HepG2 (cell line): ENCODE results near the gene AGAP3. TPM values are rescaled to one million over a fixed set of nuclear protein-coding genes. Genes with fewer than 3 reads are reported as not detected.

Source experiments
- ATM ChIP-seq: fragments of 450-650 bp; IDR thresholded peaks from 2 replicates; pipeline ENCODE4 v1.7.1; 2017; ENCODE audit warnings: mild to moderate bottlenecking, borderline replicate concordance
- BRD4 ChIP-seq: sonication (generic); formaldehyde crosslinking; IDR thresholded peaks from 2 replicates; pipeline ENCODE4 v1.4.0; 2020; ENCODE audit warnings: missing genetic modification reagents
- FOXO4 ChIP-seq: sonication (generic); formaldehyde crosslinking; conservative IDR thresholded peaks from 2 replicates; pipeline ENCODE4 v1.8.1; 2023; ENCODE audit warnings: missing genetic modification reagents
- HHEX ChIP-seq: IDR thresholded peaks from 2 replicates; pipeline ENCODE4 v1.6.1; 2016; ENCODE audit warnings: control low read depth
- ISL2 ChIP-seq: sonication (generic); formaldehyde crosslinking; IDR thresholded peaks from 2 replicates; pipeline ENCODE4 v1.5.0; 2020; ENCODE audit warnings: missing genetic modification reagents
- MED8 ChIP-seq: sonication (generic); formaldehyde crosslinking; IDR thresholded peaks from 2 replicates; pipeline ENCODE4 v1.8.1; 2023; ENCODE audit warnings: mild to moderate bottlenecking, missing genetic modification reagents; ENCODE audit not compliant: insufficient replicate concordance
- NR1H2 ChIP-seq: sonication (generic); formaldehyde crosslinking; IDR thresholded peaks from 2 replicates; pipeline ENCODE4 v1.8.1; 2022; ENCODE audit warnings: low read depth, missing genetic modification reagents, borderline replicate concordance
- NR3C1 ChIP-seq: sonication (generic); formaldehyde crosslinking; IDR thresholded peaks from 2 replicates; pipeline ENCODE4 v1.4.0; 2020; ENCODE audit warnings: missing genetic modification reagents
- PHB2 ChIP-seq: fragments of 450-650 bp; IDR thresholded peaks from 2 replicates; pipeline ENCODE4 v1.6.1; 2018; ENCODE audit not compliant: partially characterized antibody
- PHF8 ChIP-seq: sonication (generic); formaldehyde crosslinking; IDR thresholded peaks from 2 replicates; pipeline ENCODE4 v1.5.0; 2020; ENCODE audit warnings: missing genetic modification reagents
- POGZ ChIP-seq: sonication (generic); formaldehyde crosslinking; IDR thresholded peaks from 2 replicates; pipeline ENCODE4 v1.4.0; 2020; ENCODE audit warnings: mild to moderate bottlenecking, missing genetic modification reagents
- RBAK ChIP-seq: sonication (generic); formaldehyde crosslinking; IDR thresholded peaks from 2 replicates; pipeline ENCODE4 v1.5.1; 2020; ENCODE audit warnings: mild to moderate bottlenecking, missing genetic modification reagents
- RORA ChIP-seq: sonication (generic); formaldehyde crosslinking; IDR thresholded peaks from 2 replicates; pipeline ENCODE4 v1.5.0; 2020; ENCODE audit warnings: mild to moderate bottlenecking, missing genetic modification reagents, moderate library complexity
- SAP130 ChIP-seq: IDR thresholded peaks from 2 replicates; pipeline ENCODE4 v1.6.1; 2016; ENCODE audit warnings: low read depth
- SIN3B ChIP-seq: fragments of 150-350 bp; IDR thresholded peaks from 2 replicates; pipeline ENCODE4 v1.6.1; 2014; ENCODE audit warnings: low read length
- SNRNP70 ChIP-seq: fragments of 200-400 bp; formaldehyde crosslinking; IDR thresholded peaks from 2 replicates; pipeline ENCODE4 v1.6.1; 2017; ENCODE audit warnings: mild to moderate bottlenecking, low read depth, low read length, moderate library complexity
- TBP ChIP-seq: sonication (generic); formaldehyde crosslinking; IDR thresholded peaks from 2 replicates; pipeline ENCODE4 v1.5.0; 2020; ENCODE audit warnings: missing genetic modification reagents
- ZBTB21 ChIP-seq: sonication (generic); formaldehyde crosslinking; IDR thresholded peaks from 2 replicates; pipeline ENCODE4 v1.4.0; 2020; ENCODE audit warnings: missing genetic modification reagents
- ZNF24 ChIP-seq: fragments of 450-650 bp; IDR thresholded peaks from 2 replicates; pipeline ENCODE4 v1.6.1; 2017; ENCODE audit warnings: antibody characterized with exemption, mild to moderate bottlenecking
- ZNF34 ChIP-seq: sonication (generic); formaldehyde crosslinking; IDR thresholded peaks from 2 replicates; pipeline ENCODE4 v1.4.0; 2020; ENCODE audit warnings: mild to moderate bottlenecking, missing genetic modification reagents, borderline replicate concordance
- ZNF546 ChIP-seq: sonication (generic); formaldehyde crosslinking; conservative IDR thresholded peaks from 2 replicates; pipeline ENCODE4 v1.8.1; 2023; ENCODE audit warnings: mild to moderate bottlenecking, missing genetic modification reagents
- ZNF678 ChIP-seq: sonication (generic); formaldehyde crosslinking; IDR thresholded peaks from 2 replicates; pipeline ENCODE4 v1.4.0; 2020; ENCODE audit warnings: mild to moderate bottlenecking, missing genetic modification reagents
- polyA plus RNA-seq, 8 experiments: library from polyadenylated mRNA; depleted of rRNA in 3 of 8; stranded (reverse) in 7 of 8; unstranded in 1 of 8; fragments of >200 nt; fragmentation: Illumina TruSeq in 4 of 8; extraction: Trizol in 4 of 8; gene quantifications; 2 replicates each; pipeline versions ENCODE4 v1.2.1 to v1.2.3, GENCODE V29; 2011 to 2016; ENCODE audit warnings: low read depth in 4 of 8, missing spikeins in 1 of 8, mixed read lengths in 1 of 8; ENCODE audit not compliant: insufficient read depth in 1 of 8
- total RNA-seq, 5 experiments: library from RNA; depleted of rRNA; stranded (reverse); fragments of >200 nt; fragmentation: Illumina TruSeq; extraction: Trizol; gene quantifications; 2 replicates each; pipeline ENCODE4 v1.2.3, GENCODE V29; 2016; ENCODE audit warnings: low read depth in 1 of 5
- TF ChIP-seq, protein P1 (sequence below): sonication (generic); formaldehyde crosslinking; IDR thresholded peaks from 2 replicates; pipeline ENCODE4 v1.5.0; 2020; ENCODE audit warnings: missing genetic modification reagents
- TF ChIP-seq, protein P2 (sequence below): sonication (generic); formaldehyde crosslinking; IDR thresholded peaks from 2 replicates; pipeline ENCODE4 v1.9.0; 2021; ENCODE audit warnings: missing genetic modification reagents, mild to moderate bottlenecking, borderline replicate concordance

The AGAP3 gene
- total and polyA plus RNA-seq, 2 of the 13 experiments (the other 11 are each of a cell fraction or from before 2014, with no cell fraction given): 31.3 to 61.4 TPM

- TF ChIP-seq ZNF24 (no peak), MED8 (CRISPR knock-in tag) (no peak), SNRNP70 (no peak), ISL2 (no peak; the same call in none of the 2 replicates), TBP (peak; percentile 91; the same call in 1 of the 2 replicates), SIN3B (no peak), HHEX (CRISPR knock-in tag) (no peak), RORA (CRISPR knock-in tag) (no peak), ZNF546 (CRISPR knock-in tag) (no peak), ZBTB21 (CRISPR knock-in tag) (peak; percentile 70; the same call in 1 of the 2 replicates), BRD4 (no peak), RBAK (CRISPR knock-in tag) (no peak), NR3C1 (CRISPR knock-in tag) (no peak), NR1H2 (CRISPR knock-in tag) (no peak), SAP130 (CRISPR knock-in tag) (peak; percentile 91), ZNF34 (CRISPR knock-in tag) (no peak), FOXO4 (CRISPR knock-in tag) (no peak), ATM (no peak), PHB2 (no peak), ZNF678 (no peak), POGZ (CRISPR knock-in tag) (no peak), PHF8 (CRISPR knock-in tag) (peak; percentile 73; the same call in 1 of the 2 replicates)
- TF ChIP-seq, protein P1, sequence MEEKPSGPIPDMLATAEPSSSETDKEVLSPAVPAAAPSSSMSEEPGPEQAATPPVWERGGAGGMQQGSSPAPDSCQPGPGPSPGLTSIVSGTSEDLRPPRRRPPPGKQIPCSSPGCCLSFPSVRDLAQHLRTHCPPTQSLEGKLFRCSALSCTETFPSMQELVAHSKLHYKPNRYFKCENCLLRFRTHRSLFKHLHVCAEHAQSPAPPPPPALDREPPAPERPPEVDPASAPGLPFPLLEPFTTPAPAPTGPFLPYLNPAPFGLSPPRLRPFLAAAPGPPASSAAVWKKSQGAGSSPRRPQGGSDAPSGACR (CRISPR knock-in tag): no peak
- TF ChIP-seq, protein P2, sequence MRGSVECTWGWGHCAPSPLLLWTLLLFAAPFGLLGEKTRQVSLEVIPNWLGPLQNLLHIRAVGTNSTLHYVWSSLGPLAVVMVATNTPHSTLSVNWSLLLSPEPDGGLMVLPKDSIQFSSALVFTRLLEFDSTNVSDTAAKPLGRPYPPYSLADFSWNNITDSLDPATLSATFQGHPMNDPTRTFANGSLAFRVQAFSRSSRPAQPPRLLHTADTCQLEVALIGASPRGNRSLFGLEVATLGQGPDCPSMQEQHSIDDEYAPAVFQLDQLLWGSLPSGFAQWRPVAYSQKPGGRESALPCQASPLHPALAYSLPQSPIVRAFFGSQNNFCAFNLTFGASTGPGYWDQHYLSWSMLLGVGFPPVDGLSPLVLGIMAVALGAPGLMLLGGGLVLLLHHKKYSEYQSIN (CRISPR knock-in tag): no peak
Measured at GRCh38 chr7:151057989-151058780, 28.1 kb upstream of the AGAP3 start (continued).
